B cell (primary cell): Measurements from ENCODE around the gene RPTOR.

Experiments used
- EZH2 ChIP-seq: IDR thresholded peaks from 2 replicates; pipeline ENCODE4 v1.6.1; 2012; ENCODE audit warnings: borderline replicate concordance, low read depth, mild to moderate bottlenecking, moderate library complexity, low read length; ENCODE audit not compliant: insufficient read depth, poor library complexity, severe bottlenecking
- TF ChIP-seq, protein P1 (sequence below): fragments of 200-600 bp; IDR thresholded peaks from one replicate; pipeline ENCODE4 v1.8.0; 2022; ENCODE audit warnings: antibody characterized with exemption, mild to moderate bottlenecking

GRCh38 chr17:80503921-80504320 lies 40.7 kb upstream of the RPTOR start:
- no peak for TF ChIP-seq EZH2
- TF ChIP-seq, protein P1, sequence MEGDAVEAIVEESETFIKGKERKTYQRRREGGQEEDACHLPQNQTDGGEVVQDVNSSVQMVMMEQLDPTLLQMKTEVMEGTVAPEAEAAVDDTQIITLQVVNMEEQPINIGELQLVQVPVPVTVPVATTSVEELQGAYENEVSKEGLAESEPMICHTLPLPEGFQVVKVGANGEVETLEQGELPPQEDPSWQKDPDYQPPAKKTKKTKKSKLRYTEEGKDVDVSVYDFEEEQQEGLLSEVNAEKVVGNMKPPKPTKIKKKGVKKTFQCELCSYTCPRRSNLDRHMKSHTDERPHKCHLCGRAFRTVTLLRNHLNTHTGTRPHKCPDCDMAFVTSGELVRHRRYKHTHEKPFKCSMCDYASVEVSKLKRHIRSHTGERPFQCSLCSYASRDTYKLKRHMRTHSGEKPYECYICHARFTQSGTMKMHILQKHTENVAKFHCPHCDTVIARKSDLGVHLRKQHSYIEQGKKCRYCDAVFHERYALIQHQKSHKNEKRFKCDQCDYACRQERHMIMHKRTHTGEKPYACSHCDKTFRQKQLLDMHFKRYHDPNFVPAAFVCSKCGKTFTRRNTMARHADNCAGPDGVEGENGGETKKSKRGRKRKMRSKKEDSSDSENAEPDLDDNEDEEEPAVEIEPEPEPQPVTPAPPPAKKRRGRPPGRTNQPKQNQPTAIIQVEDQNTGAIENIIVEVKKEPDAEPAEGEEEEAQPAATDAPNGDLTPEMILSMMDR, result no peak
